ENCODE measurements around the gene SORCS2. TPM values are rescaled to one million over a fixed set of nuclear protein-coding genes. Genes with fewer than 3 reads are reported as not detected.

SORCS2 gene
- total RNA-seq, 2 donors from 2014 or later: 0.54 to 0.74 TPM

- no peak for TF ChIP-seq CTCF (IDR thresholded peaks at IDR 0.05)
- H3K27me3 ChIP-seq: no peaks in the 10 kb centered on the region
- H3K27ac ChIP-seq: no peak overlapping the region
- no peaks in the 10 kb centered on the region for H3K4me1 ChIP-seq
- H3K9me3 ChIP-seq: no peaks in the 10 kb centered on the region
- no peaks in the 10 kb centered on the region for H3K36me3 ChIP-seq
- H3K4me3 ChIP-seq: no peak overlapping the region
- H3K9ac ChIP-seq (ENCODE audit: low read depth in 2 of 2, low read length in 2 of 2): no peak overlapping the region
- no peak for DNase-seq
- intact Hi-C loops (cut with DNase I): no loop called here
These were observed 443.3 kb downstream of the SORCS2 start for GRCh38 chr4:7635445-7636239.

GRCh38 chr4:7636240-7636508 lies 443.8 kb downstream of the SORCS2 start:
- Histone ChIP-seq H3K36me3 (no peaks in the 10 kb centered on the region), H3K27me3 (no peaks in the 10 kb centered on the region), H3K9ac (ENCODE audit: low read depth in 2 of 2, low read length in 2 of 2) (no peak overlapping the region), H3K4me3 (no peak overlapping the region), H3K4me1 (no peaks in the 10 kb centered on the region), H3K9me3 (no peaks in the 10 kb centered on the region), H3K27ac (no peak overlapping the region)
- no peak for DNase-seq
- no peak for TF ChIP-seq CTCF (IDR thresholded peaks at IDR 0.05)
- intact Hi-C loops (cut with DNase I): no loop called here

GRCh38 chr4:7637139-7637538 lies 444.8 kb downstream of the SORCS2 start:
- H3K27ac ChIP-seq: no peak overlapping the region
- intact Hi-C loops (cut with DNase I): no loop called here
- no peaks in the 10 kb centered on the region for H3K27me3 ChIP-seq
- no peaks in the 10 kb centered on the region for H3K36me3 ChIP-seq
- no peaks in the 10 kb centered on the region for H3K9me3 ChIP-seq
- TF ChIP-seq CTCF (IDR thresholded peaks at IDR 0.05): no peak
- no peaks in the 10 kb centered on the region for H3K4me1 ChIP-seq
- no peak overlapping the region for H3K4me3 ChIP-seq
- DNase-seq: no peak
- H3K9ac ChIP-seq (ENCODE audit: low read depth in 2 of 2, low read length in 2 of 2): no peak overlapping the region

DNA sequence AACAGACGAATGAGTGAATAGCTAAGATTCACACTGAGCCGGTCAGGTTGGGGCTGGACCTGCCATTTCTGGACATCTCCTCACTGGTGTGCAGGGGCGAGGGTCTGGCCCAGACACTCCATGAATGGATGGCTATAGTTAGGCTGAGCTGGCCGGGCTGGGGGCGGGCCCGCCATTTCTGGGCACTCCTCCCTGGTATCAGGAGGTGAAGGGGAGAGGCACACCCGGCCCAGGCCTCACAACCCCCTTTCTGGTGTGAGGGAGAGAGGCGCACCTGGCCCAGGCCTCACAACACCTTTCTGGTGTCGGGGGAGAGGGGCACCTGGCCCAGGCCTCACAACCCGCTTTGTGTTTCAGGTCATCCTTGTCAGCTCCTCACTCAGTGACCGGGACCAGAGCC lies 445.6 kb downstream of the SORCS2 start:
- DNase-seq: no peak
- Histone ChIP-seq H3K36me3 (no peaks in the 10 kb centered on the region), H3K4me3 (no peak overlapping the region), H3K9ac (ENCODE audit: low read depth in 2 of 2, low read length in 2 of 2) (no peak overlapping the region), H3K4me1 (no peaks in the 10 kb centered on the region), H3K27ac (no peak overlapping the region), H3K9me3 (no peaks in the 10 kb centered on the region), H3K27me3 (no peaks in the 10 kb centered on the region)
- intact Hi-C loops (cut with DNase I): no loop called here
- TF ChIP-seq CTCF (IDR thresholded peaks at IDR 0.05): no peak

GRCh38 chr4:7638489-7638888 lies 446.2 kb downstream of the SORCS2 start:
- intact Hi-C loops (cut with DNase I): no loop called here
- Histone ChIP-seq H3K4me1 (no peaks in the 10 kb centered on the region), H3K9ac (ENCODE audit: low read depth in 2 of 2, low read length in 2 of 2) (no peak overlapping the region), H3K27me3 (no peaks in the 10 kb centered on the region), H3K4me3 (no peak overlapping the region), H3K36me3 (no peaks in the 10 kb centered on the region), H3K9me3 (no peaks in the 10 kb centered on the region), H3K27ac (no peak overlapping the region)
- DNase-seq: no peak
- TF ChIP-seq CTCF (IDR thresholded peaks at IDR 0.05): no peak
